Smooth muscle cell (in vitro differentiated cells): ENCODE data around the gene UNC5B. TPM values are rescaled to one million over a fixed set of nuclear protein-coding genes. Genes with fewer than 3 reads are reported as not detected.

Experiments used
- DNase-seq: peaks from one replicate; lab custom pipeline; 2025; ENCODE audit not compliant: unreplicated experiment; lab: John Stamatoyannopoulos, UW
- H2AFZ ChIP-seq: fragments of 200-600 bp; sonication (generic); 2 replicates; pipeline ENCODE4 v1.6.0; 2016; ENCODE audit warnings: antibody characterized with exemption, low read depth, mild to moderate bottlenecking
- H3F3A ChIP-seq: fragments of 200-600 bp; sonication (generic); 2 replicates; pipeline ENCODE4 v1.6.0; 2017; ENCODE audit warnings: antibody characterized with exemption, low read depth
- H3K27ac ChIP-seq: fragments of 200-600 bp; sonication (generic); 2 replicates; pipeline ENCODE4 v1.5.1; 2016; ENCODE audit warnings: low read depth, mild to moderate bottlenecking
- H3K27me3 ChIP-seq: fragments of 200-600 bp; sonication (generic); 2 replicates; pipeline ENCODE4 v1.6.1; 2016; ENCODE audit warnings: low read depth, mild to moderate bottlenecking
- H3K36me3 ChIP-seq: fragments of 200-600 bp; sonication (generic); 2 replicates; pipeline ENCODE4 v1.5.1; 2016; ENCODE audit warnings: low read depth
- H3K4me1 ChIP-seq: fragments of 200-600 bp; sonication (generic); 2 replicates; pipeline ENCODE4 v1.5.1; 2016; ENCODE audit warnings: low read depth
- H3K4me2 ChIP-seq: fragments of 200-600 bp; sonication (generic); 2 replicates; pipeline ENCODE4 v1.6.0; 2016; ENCODE audit warnings: mild to moderate bottlenecking
- H3K4me3 ChIP-seq: fragments of 200-600 bp; sonication (generic); 2 replicates; pipeline ENCODE4 v1.5.1; 2016; ENCODE audit warnings: mild to moderate bottlenecking
- H3K79me2 ChIP-seq: fragments of 200-600 bp; sonication (generic); 2 replicates; pipeline ENCODE4 v1.6.0; 2016; ENCODE audit warnings: low read depth, mild to moderate bottlenecking
- H3K9ac ChIP-seq: fragments of 200-600 bp; sonication (generic); 2 replicates; pipeline ENCODE4 v1.6.0; 2016; ENCODE audit warnings: low read depth
- H3K9me3 ChIP-seq: fragments of 200-600 bp; sonication (generic); replicated peaks from 2 replicates; pipeline ENCODE4 v1.5.1; 2016; ENCODE audit warnings: low read depth
- H4K20me1 ChIP-seq: fragments of 200-600 bp; sonication (generic); 2 replicates; pipeline ENCODE4 v1.6.0; 2016; ENCODE audit warnings: low read depth
- CTCF ChIP-seq: fragments of 200-600 bp; sonication (generic); IDR thresholded peaks from 2 replicates; pipeline ENCODE4 v1.5.1; 2017; ENCODE audit warnings: borderline replicate concordance, mild to moderate bottlenecking, antibody characterized with exemption; ENCODE audit not compliant: insufficient read depth, poor library complexity, severe bottlenecking
- WGBS: methylation state at CpG from one replicate; pipeline ENCODE4 v1.1.7; 2016; ENCODE audit warnings: low lambda C conversion rate; 5-methylcytosine and 5-hydroxymethylcytosine counted together
- polyA plus RNA-seq: library from polyadenylated mRNA; unstranded; fragments of >200 nt; fragmentation: Nextera tagmentation; extraction: Ambion mirVana; gene quantifications from 2 replicates; pipeline ENCODE4 v1.2.1, GENCODE V29; 2016
- total RNA-seq: library from RNA; depleted of rRNA; stranded (reverse); fragments of >200 nt; gene quantifications from 2 replicates; pipeline ENCODE4 v1.2.3, GENCODE V29; 2014

UNC5B gene
- total and polyA plus RNA-seq, 2 experiments from 2014 or later, result 89.6 to 142 TPM

- Histone ChIP-seq H3K27me3 (no peaks in the 10 kb centered on the region), H3F3A (peaks cover 10% of the 10 kb centered on the region), H3K27ac (no peak overlapping the region), H4K20me1 (peaks cover 96% of the 10 kb centered on the region), H3K79me2 (peaks cover 2% of the 10 kb centered on the region), H3K9me3 (no peaks in the 10 kb centered on the region), H3K4me1 (no peaks in the 10 kb centered on the region), H3K9ac (no peak overlapping the region), H2AFZ (no peak overlapping the region), H3K4me2 (no peak overlapping the region), H3K4me3 (no peak overlapping the region), H3K36me3 (peaks cover 16% of the 10 kb centered on the region)
- no peak for TF ChIP-seq CTCF
- no peak for DNase-seq
- WGBS, result 77% methylated on average over 3 of the region's 3 CpGs
Measured at GRCh38 chr10:71297343-71297742, 85.0 kb downstream of the UNC5B start.

- H3K9ac ChIP-seq, result no peak overlapping the region
- H3K36me3 ChIP-seq, result peaks cover 10% of the 10 kb centered on the region
- H3K79me2 ChIP-seq, result no peaks in the 10 kb centered on the region
- no peaks in the 10 kb centered on the region for H3K9me3 ChIP-seq
- H3K4me1 ChIP-seq, result no peaks in the 10 kb centered on the region
- DNase-seq, result no peak
- H3K27me3 ChIP-seq, result no peaks in the 10 kb centered on the region
- H2AFZ ChIP-seq, result no peak overlapping the region
- H4K20me1 ChIP-seq, result peaks cover 98% of the 10 kb centered on the region
- 95% methylated on average over 14 of the region's 14 CpGs for WGBS
- no peak overlapping the region for H3K27ac ChIP-seq
- H3K4me3 ChIP-seq, result no peak overlapping the region
- TF ChIP-seq CTCF, result no peak
- H3F3A ChIP-seq, result peaks cover 28% of the 10 kb centered on the region
- H3K4me2 ChIP-seq, result no peak overlapping the region
Measured at GRCh38 chr10:71299071-71299785, 86.9 kb downstream of the UNC5B start.

GRCh38 chr10:71300555-71301370, 88.4 kb downstream of the UNC5B start:
- DNase-seq, result no peak
- no peak overlapping the region for H3K9ac ChIP-seq
- no peak overlapping the region for H2AFZ ChIP-seq
- no peaks in the 10 kb centered on the region for H3K9me3 ChIP-seq
- WGBS, result 94% methylated on average over 16 of the region's 16 CpGs
- peaks cover under 1% of the 10 kb centered on the region for H3K36me3 ChIP-seq
- no peak for TF ChIP-seq CTCF
- no peak overlapping the region for H3K4me2 ChIP-seq
- H3K27me3 ChIP-seq, result no peaks in the 10 kb centered on the region
- peaks cover 89% of the 10 kb centered on the region for H4K20me1 ChIP-seq
- peak overlapping the region; percentile 5 for H3K27ac ChIP-seq
- peaks cover 28% of the 10 kb centered on the region for H3F3A ChIP-seq
- no peak overlapping the region for H3K4me3 ChIP-seq
- no peaks in the 10 kb centered on the region for H3K4me1 ChIP-seq
- H3K79me2 ChIP-seq, result no peaks in the 10 kb centered on the region
